WTC11 (cell line): ENCODE data around the gene SLC36A1.

ENCODE experiments used
- CTCF ChIP-seq: fragments of 200-600 bp; IDR thresholded peaks from 2 replicates; pipeline ENCODE4 v1.8.0; 2022; ENCODE audit warnings: antibody characterized with exemption
- IRF2 ChIP-seq: sonication (generic); formaldehyde crosslinking; IDR thresholded peaks from 2 replicates; pipeline ENCODE4 v1.8.0; 2022; ENCODE audit warnings: low read depth, missing genetic modification reagents, borderline replicate concordance
- SP1 ChIP-seq: sonication (generic); formaldehyde crosslinking; conservative IDR thresholded peaks from 2 replicates; pipeline ENCODE4 v1.8.1; 2022; ENCODE audit warnings: missing genetic modification reagents
- TCF7 ChIP-seq: sonication (generic); formaldehyde crosslinking; IDR thresholded peaks from 2 replicates; pipeline ENCODE4 v1.8.0; 2022; ENCODE audit warnings: mild to moderate bottlenecking, low read depth, missing genetic modification reagents, moderate library complexity
- TP53 ChIP-seq: sonication (generic); formaldehyde crosslinking; IDR thresholded peaks from 2 replicates; pipeline ENCODE4 v1.8.1; 2023; ENCODE audit warnings: mild to moderate bottlenecking, missing genetic modification reagents
- USF2 ChIP-seq: sonication (generic); formaldehyde crosslinking; IDR thresholded peaks from 2 replicates; pipeline ENCODE4 v1.8.1; 2023; ENCODE audit warnings: mild to moderate bottlenecking, missing genetic modification reagents, moderate library complexity
- ZNF263 ChIP-seq: sonication (generic); formaldehyde crosslinking; IDR thresholded peaks from 2 replicates; pipeline ENCODE4 v1.8.1; 2022; ENCODE audit warnings: low read depth, mild to moderate bottlenecking, moderate library complexity, missing genetic modification reagents
- TF ChIP-seq, protein P1 (sequence below): sonication (generic); formaldehyde crosslinking; IDR thresholded peaks from 2 replicates; pipeline ENCODE4 v1.8.0; 2022; ENCODE audit warnings: mild to moderate bottlenecking, missing genetic modification reagents

- no peak for TF ChIP-seq SP1 (CRISPR knock-in tag)
- TF ChIP-seq CTCF: no peak
- TF ChIP-seq USF2 (CRISPR knock-in tag): no peak
- TF ChIP-seq TCF7 (CRISPR knock-in tag): no peak
- no peak for TF ChIP-seq ZNF263 (CRISPR knock-in tag)
- no peak for TF ChIP-seq IRF2 (CRISPR knock-in tag)
- TF ChIP-seq, protein P1, sequence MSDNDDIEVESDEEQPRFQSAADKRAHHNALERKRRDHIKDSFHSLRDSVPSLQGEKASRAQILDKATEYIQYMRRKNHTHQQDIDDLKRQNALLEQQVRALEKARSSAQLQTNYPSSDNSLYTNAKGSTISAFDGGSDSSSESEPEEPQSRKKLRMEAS (CRISPR knock-in tag): no peak
- no peak for TF ChIP-seq TP53 (CRISPR knock-in tag)
Observed at GRCh38 chr5:151417712-151418111, 29.7 kb upstream of the SLC36A1 start.
